Measurements from ENCODE around the gene ADAMTS7. TPM values are rescaled to one million over a fixed set of nuclear protein-coding genes. Genes with fewer than 3 reads are reported as not detected.
A peak's percentile ranks its signal among the peaks of the same experiment; 100 is the strongest.
"Not testable (repeated sequence)": the region's sequence is repeated elsewhere in the genome, so short reads cannot be mapped to it uniquely, and the experiment has no call there.

Gene ADAMTS7
- total and polyA plus RNA-seq, 2 donors (not counting 1 experiment from before 2014, with no cell fraction given) = 0.10 to 16.6 TPM

DNA sequence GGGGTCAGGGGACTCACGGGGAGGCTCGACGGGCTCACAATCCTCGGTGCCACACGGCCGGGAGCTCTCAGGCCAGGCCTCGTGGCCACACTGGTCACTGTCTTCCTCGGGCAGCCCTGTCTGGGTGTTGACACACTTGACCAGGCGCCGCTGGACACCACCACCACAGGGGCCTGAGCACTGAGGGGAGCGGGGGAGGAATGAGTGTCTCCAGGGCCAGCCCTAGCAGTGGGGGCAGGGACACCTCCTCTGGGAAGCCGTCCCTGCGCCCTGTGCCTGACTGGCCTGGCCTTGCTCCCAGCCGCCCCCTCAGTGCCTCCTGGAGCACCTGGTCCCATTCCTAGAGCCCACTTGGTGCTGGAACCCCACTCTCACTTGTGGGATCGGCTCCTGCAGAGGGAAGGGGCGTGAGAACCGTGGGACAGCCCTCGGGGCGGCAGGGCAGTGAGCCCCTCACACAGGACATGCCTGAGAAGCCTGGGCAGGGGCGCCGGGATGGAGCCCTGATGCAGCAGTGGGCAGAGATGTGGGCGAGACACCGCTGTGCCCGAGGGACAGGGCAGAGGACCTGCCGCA lies 48.8 kb downstream of the ADAMTS7 start:
- H3K4me1 ChIP-seq (ENCODE audit: control insufficient read depth in 2 of 2, insufficient read depth in 2 of 2, low read length in 2 of 2) = peaks cover 52 to 60% of the 10 kb centered on the region in 2 donors
- POLR2A ChIA-PET; H3K27me3 ChIP-seq (replicated peaks in 1 of 4; ENCODE audit: control extremely low read depth in 1 of 4, control insufficient read depth in 3 of 4, insufficient read depth in 4 of 4, low read length in 3 of 4); H3K27ac ChIP-seq (ENCODE audit: low read length in 2 of 2); H3K9ac ChIP-seq (ENCODE audit: low read length); H3K9me3 Mint-ChIP-seq (ENCODE audit: insufficient read depth); ATAC-seq (ENCODE audit: low read depth); H3K4me3 Mint-ChIP-seq; intact Hi-C loops (cut with micrococcal nuclease); H3K9me3 ChIP-seq (ENCODE audit: control extremely low read depth in 1 of 3, control insufficient read depth in 2 of 3, insufficient read depth in 1 of 3, low read length in 2 of 3); H3K79me2 ChIP-seq (ENCODE audit: control insufficient read depth, insufficient read depth, low read length); H3K27me3 Mint-ChIP-seq; H2AFZ ChIP-seq (ENCODE audit: insufficient read depth, low read depth, low read length, poor library complexity, severe bottlenecking); H3K4me2 ChIP-seq (replicated peaks; ENCODE audit: low read depth, low read length, poor library complexity, severe bottlenecking); H3K36me3 ChIP-seq (replicated peaks in 1 of 2; ENCODE audit: control extremely low read depth in 1 of 2, control insufficient read depth in 1 of 2, extremely low read depth in 1 of 2, insufficient read depth in 2 of 2, low read length in 1 of 2); H3K4me3 ChIP-seq (ENCODE audit: control extremely low read depth in 1 of 5, extremely low read depth in 1 of 5, insufficient read depth in 1 of 5, low read depth in 2 of 5, low read length in 4 of 5); H4K20me1 ChIP-seq (ENCODE audit: control insufficient read depth, insufficient read depth, low read length, poor library complexity, severe bottlenecking); H3K27ac Mint-ChIP-seq: not testable (repeated sequence)
- DNase-seq = peak; percentile 9
- CTCF ChIA-PET = interaction anchor here (1.3 kb wide), 1 partner anchor 50 kb away, joined by 3 read pairs; no protein-coding TSS in a partner anchor
- 91% methylated on average over 19 of the region's 25 CpGs for WGBS (ENCODE audit: insufficient coverage)
- peaks cover 47% of the 10 kb centered on the region for H3K4me1 Mint-ChIP-seq

DNA sequence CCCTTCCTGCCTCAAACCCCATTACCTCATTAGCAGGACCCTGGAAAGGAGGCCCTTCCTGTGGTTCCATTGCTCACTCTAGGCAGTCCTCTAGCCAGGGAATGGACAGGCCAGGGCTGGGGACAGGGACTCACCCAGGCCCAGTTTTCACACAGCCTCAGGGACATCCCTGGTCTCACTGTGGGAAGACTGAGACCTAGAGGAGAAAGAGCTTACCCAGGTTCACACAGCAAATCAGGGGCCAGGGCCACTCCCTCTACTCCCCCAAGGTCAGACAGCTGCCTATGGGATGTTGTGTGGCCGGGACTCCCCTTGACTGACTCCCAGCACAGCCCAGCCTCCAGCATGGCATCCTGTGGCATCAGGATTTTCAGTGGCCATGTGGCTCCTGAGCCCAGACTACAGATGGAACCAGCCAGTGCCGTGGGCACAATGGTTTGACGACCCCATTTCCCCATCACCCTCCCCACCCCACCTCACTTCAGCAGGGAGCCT lies 49.3 kb downstream of the ADAMTS7 start:
- Histone ChIP-seq H3K27ac (ENCODE audit: low read length in 2 of 2) (peak overlapping the region; percentile 39 to 40), H3K9me3 (ENCODE audit: control extremely low read depth in 1 of 3, control insufficient read depth in 2 of 3, insufficient read depth in 1 of 3, low read length in 2 of 3) (peaks cover 0 to 10% (median 0%) of the 10 kb centered on the region in 3 donors), H3K9ac (ENCODE audit: low read length) (peak overlapping the region; percentile 35), H3K36me3 (replicated peaks in 1 of 2; ENCODE audit: control extremely low read depth in 1 of 2, control insufficient read depth in 1 of 2, extremely low read depth in 1 of 2, insufficient read depth in 2 of 2, low read length in 1 of 2) (no peaks in the 10 kb centered on the region), H3K79me2 (ENCODE audit: control insufficient read depth, insufficient read depth, low read length) (no peaks in the 10 kb centered on the region), H3K27me3 (replicated peaks in 1 of 4; ENCODE audit: control extremely low read depth in 1 of 4, control insufficient read depth in 3 of 4, insufficient read depth in 4 of 4, low read length in 3 of 4) (no peaks in the 10 kb centered on the region), H4K20me1 (ENCODE audit: control insufficient read depth, insufficient read depth, low read length, poor library complexity, severe bottlenecking) (no peaks in the 10 kb centered on the region), H3K4me2 (replicated peaks; ENCODE audit: low read depth, low read length, poor library complexity, severe bottlenecking) (peak overlapping the region; percentile 69), H3K4me1 (ENCODE audit: control insufficient read depth in 2 of 2, insufficient read depth in 2 of 2, low read length in 2 of 2) (peaks cover 57 to 66% of the 10 kb centered on the region in 2 donors), H2AFZ (ENCODE audit: insufficient read depth, low read depth, low read length, poor library complexity, severe bottlenecking) (peak overlapping the region; percentile 14), H3K4me3 (ENCODE audit: control extremely low read depth in 1 of 5, extremely low read depth in 1 of 5, insufficient read depth in 1 of 5, low read depth in 2 of 5, low read length in 4 of 5) (peak overlapping the region in 2 of 5 experiments; percentile 23 to 44)
- H3K9me3 Mint-ChIP-seq (ENCODE audit: insufficient read depth) = no peaks in the 10 kb centered on the region
- intact Hi-C loops (cut with micrococcal nuclease) = no loop called here
- H3K27ac Mint-ChIP-seq = peak overlapping the region; percentile 92
- POLR2A ChIA-PET = interaction anchor here (0.7 to 1.1 kb wide), 3 partner anchors 45 to 111 kb away, joined by 3 to 5 read pairs (median 4); partner anchors contain the start of gene ADAMTS7
- WGBS (ENCODE audit: insufficient coverage) = 81% methylated on average over 3 of the region's 3 CpGs
- H3K27me3 Mint-ChIP-seq = no peaks in the 10 kb centered on the region
- CTCF ChIA-PET = interaction anchor here (1.3 kb wide), 1 partner anchor 50 kb away, joined by 3 read pairs; no protein-coding TSS in a partner anchor
- peaks cover 53% of the 10 kb centered on the region for H3K4me1 Mint-ChIP-seq
- DNase-seq = no peak
- ATAC-seq (ENCODE audit: low read depth) = no peak
- H3K4me3 Mint-ChIP-seq = peak overlapping the region; percentile 60
- no peak for TF ChIP-seq EZH2 (IDR thresholded peaks at IDR 0.05; ENCODE audit: borderline replicate concordance, insufficient read depth, low read depth, low read length, poor library complexity, severe bottlenecking)
- TF ChIP-seq, protein P1, sequence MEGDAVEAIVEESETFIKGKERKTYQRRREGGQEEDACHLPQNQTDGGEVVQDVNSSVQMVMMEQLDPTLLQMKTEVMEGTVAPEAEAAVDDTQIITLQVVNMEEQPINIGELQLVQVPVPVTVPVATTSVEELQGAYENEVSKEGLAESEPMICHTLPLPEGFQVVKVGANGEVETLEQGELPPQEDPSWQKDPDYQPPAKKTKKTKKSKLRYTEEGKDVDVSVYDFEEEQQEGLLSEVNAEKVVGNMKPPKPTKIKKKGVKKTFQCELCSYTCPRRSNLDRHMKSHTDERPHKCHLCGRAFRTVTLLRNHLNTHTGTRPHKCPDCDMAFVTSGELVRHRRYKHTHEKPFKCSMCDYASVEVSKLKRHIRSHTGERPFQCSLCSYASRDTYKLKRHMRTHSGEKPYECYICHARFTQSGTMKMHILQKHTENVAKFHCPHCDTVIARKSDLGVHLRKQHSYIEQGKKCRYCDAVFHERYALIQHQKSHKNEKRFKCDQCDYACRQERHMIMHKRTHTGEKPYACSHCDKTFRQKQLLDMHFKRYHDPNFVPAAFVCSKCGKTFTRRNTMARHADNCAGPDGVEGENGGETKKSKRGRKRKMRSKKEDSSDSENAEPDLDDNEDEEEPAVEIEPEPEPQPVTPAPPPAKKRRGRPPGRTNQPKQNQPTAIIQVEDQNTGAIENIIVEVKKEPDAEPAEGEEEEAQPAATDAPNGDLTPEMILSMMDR (IDR thresholded peaks at IDR 0.05) = no peak

DNA sequence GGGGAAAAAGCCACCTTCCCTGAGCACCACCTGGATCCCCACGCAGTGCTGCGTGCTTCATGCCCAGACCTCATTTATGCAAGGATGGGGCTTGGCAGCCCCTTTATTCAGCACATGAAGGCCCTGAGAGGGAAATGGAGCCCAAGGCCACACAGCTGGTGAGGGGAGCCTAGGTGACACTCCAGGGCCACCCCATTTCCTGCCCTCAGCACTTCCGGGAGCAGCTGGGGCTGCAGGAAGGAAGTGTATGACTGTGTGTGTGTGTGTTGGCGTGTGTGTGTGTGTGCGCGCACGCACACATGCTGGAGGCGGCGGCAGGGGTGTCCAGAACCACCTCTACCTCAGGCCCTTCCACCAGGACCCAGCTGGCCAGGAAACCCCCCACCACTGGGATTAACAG lies 49.8 kb downstream of the ADAMTS7 start:
- Histone ChIP-seq H3K4me2 (replicated peaks; ENCODE audit: low read depth, low read length, poor library complexity, severe bottlenecking) (peak overlapping the region; percentile 69), H3K9ac (ENCODE audit: low read length) (peak overlapping the region; percentile 35), H2AFZ (ENCODE audit: insufficient read depth, low read depth, low read length, poor library complexity, severe bottlenecking) (peak overlapping the region; percentile 14), H3K4me3 (ENCODE audit: control extremely low read depth in 1 of 5, extremely low read depth in 1 of 5, insufficient read depth in 1 of 5, low read depth in 2 of 5, low read length in 4 of 5) (peak overlapping the region in 2 of 5 experiments; percentile 23 to 44), H3K4me1 (ENCODE audit: control insufficient read depth in 2 of 2, insufficient read depth in 2 of 2, low read length in 2 of 2) (peaks cover 60 to 70% of the 10 kb centered on the region in 2 donors), H3K27ac (ENCODE audit: low read length in 2 of 2) (peak overlapping the region; percentile 39 to 61)
- H3K9me3 ChIP-seq (ENCODE audit: control extremely low read depth in 1 of 3, control insufficient read depth in 2 of 3, insufficient read depth in 1 of 3, low read length in 2 of 3); H3K27me3 Mint-ChIP-seq; H3K79me2 ChIP-seq (ENCODE audit: control insufficient read depth, insufficient read depth, low read length); intact Hi-C loops (cut with micrococcal nuclease); H3K36me3 ChIP-seq (replicated peaks in 1 of 2; ENCODE audit: control extremely low read depth in 1 of 2, control insufficient read depth in 1 of 2, extremely low read depth in 1 of 2, insufficient read depth in 2 of 2, low read length in 1 of 2); H3K9me3 Mint-ChIP-seq (ENCODE audit: insufficient read depth); H4K20me1 ChIP-seq (ENCODE audit: control insufficient read depth, insufficient read depth, low read length, poor library complexity, severe bottlenecking); H3K27me3 ChIP-seq (replicated peaks in 1 of 4; ENCODE audit: control extremely low read depth in 1 of 4, control insufficient read depth in 3 of 4, insufficient read depth in 4 of 4, low read length in 3 of 4): not testable (repeated sequence)
- Mint-ChIP-seq H3K4me1 (peaks cover 56% of the 10 kb centered on the region), H3K4me3 (peak overlapping the region; percentile 60), H3K27ac (peak overlapping the region; percentile 92)
- DNase-seq (peak; percentile 88), ATAC-seq (ENCODE audit: low read depth) (peak; percentile 26)
- CTCF ChIA-PET = interaction anchor here (1.3 kb wide), 1 partner anchor 51 kb away, joined by 3 read pairs; no protein-coding TSS in a partner anchor
- POLR2A ChIA-PET = interaction anchor here (0.7 to 1.1 kb wide), 3 partner anchors 46 to 112 kb away, joined by 3 to 5 read pairs (median 4); partner anchors contain the start of gene ADAMTS7
- 0% methylated on average over 2 of the region's 9 CpGs for WGBS (ENCODE audit: insufficient coverage)

Measured in B cell (primary cell).